Middle frontal gyrus (tissue), 1 donor: ENCODE data around the gene MYT1.

Source experiments
- DNase-seq: peaks from one replicate; pipeline ENCODE4 v3.0.0-alpha.2; 2015; ENCODE audit warnings: low spot score; ENCODE audit errors: extremely low spot score

The MYT1 gene

GRCh38 chr20:64242797-64243475, 78.7 kb downstream of the MYT1 start:
- DNase-seq, result no peak

- no peak for DNase-seq
Measured at GRCh38 chr20:64244281-64244805, 80.1 kb downstream of the MYT1 start.

- DNase-seq, result no peak
Measured at GRCh38 chr20:64244870-64245603, 80.8 kb downstream of the MYT1 start.

GRCh38 chr20:64245746-64246595, 81.7 kb downstream of the MYT1 start:
- no peak for DNase-seq

- no peak for DNase-seq
Measured at GRCh38 chr20:64246616-64247306, 82.5 kb downstream of the MYT1 start.

GRCh38 chr20:64247307-64247618, 83.0 kb downstream of the MYT1 start:
- DNase-seq, result no peak

GRCh38 chr20:64247970-64248841, 84.0 kb downstream of the MYT1 start:
- no peak for DNase-seq

- no peak for DNase-seq
Measured at GRCh38 chr20:64250027-64250426, 85.8 kb downstream of the MYT1 start.

GRCh38 chr20:64253000-64253383, 88.7 kb downstream of the MYT1 start:
- DNase-seq, result no peak

- DNase-seq, result no peak
Measured at GRCh38 chr20:64253443-64253842, 89.2 kb downstream of the MYT1 start.

- DNase-seq, result no peak
Measured at GRCh38 chr20:64254156-64254555, 89.9 kb downstream of the MYT1 start.

GRCh38 chr20:64254571-64255360, 90.5 kb downstream of the MYT1 start:
- DNase-seq, result no peak

GRCh38 chr20:64255361-64256281, 91.4 kb downstream of the MYT1 start, which contains the start of gene PCMTD2:
Gene PCMTD2 (plus strand): TSS chr20:64255748. CDS start chr20:64259966, 4,218 bp downstream.
- DNase-seq, result peak; percentile 68

GRCh38 chr20:64256282-64256935, 92.2 kb downstream of the MYT1 start:
- DNase-seq, result no peak

- DNase-seq, result no peak
Measured at GRCh38 chr20:64257107-64257757, 93.0 kb downstream of the MYT1 start.

- no peak for DNase-seq
Measured at GRCh38 chr20:64258071-64258823, 94.0 kb downstream of the MYT1 start.

GRCh38 chr20:64260239-64260638, 96.0 kb downstream of the MYT1 start:
- no peak for DNase-seq
